GM12873 (cell line): ENCODE data around the gene MYRFL.

Experiments
- TF ChIP-seq, protein P1 (sequence below): IDR thresholded peaks from 2 replicates; pipeline ENCODE4 v1.5.1; 2012; ENCODE audit warnings: low read depth, mild to moderate bottlenecking, moderate library complexity, low read length, control low read depth; ENCODE audit not compliant: insufficient read depth; ENCODE audit errors: missing control alignments

Gene MYRFL

GRCh38 chr12:69824966-69825560 is at the start of gene MYRFL:
Gene MYRFL (plus strand): TSS chr12:69825227. CDS start chr12:69825518, 291 bp downstream.
- TF ChIP-seq, protein P1, sequence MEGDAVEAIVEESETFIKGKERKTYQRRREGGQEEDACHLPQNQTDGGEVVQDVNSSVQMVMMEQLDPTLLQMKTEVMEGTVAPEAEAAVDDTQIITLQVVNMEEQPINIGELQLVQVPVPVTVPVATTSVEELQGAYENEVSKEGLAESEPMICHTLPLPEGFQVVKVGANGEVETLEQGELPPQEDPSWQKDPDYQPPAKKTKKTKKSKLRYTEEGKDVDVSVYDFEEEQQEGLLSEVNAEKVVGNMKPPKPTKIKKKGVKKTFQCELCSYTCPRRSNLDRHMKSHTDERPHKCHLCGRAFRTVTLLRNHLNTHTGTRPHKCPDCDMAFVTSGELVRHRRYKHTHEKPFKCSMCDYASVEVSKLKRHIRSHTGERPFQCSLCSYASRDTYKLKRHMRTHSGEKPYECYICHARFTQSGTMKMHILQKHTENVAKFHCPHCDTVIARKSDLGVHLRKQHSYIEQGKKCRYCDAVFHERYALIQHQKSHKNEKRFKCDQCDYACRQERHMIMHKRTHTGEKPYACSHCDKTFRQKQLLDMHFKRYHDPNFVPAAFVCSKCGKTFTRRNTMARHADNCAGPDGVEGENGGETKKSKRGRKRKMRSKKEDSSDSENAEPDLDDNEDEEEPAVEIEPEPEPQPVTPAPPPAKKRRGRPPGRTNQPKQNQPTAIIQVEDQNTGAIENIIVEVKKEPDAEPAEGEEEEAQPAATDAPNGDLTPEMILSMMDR, result no peak

DNA sequence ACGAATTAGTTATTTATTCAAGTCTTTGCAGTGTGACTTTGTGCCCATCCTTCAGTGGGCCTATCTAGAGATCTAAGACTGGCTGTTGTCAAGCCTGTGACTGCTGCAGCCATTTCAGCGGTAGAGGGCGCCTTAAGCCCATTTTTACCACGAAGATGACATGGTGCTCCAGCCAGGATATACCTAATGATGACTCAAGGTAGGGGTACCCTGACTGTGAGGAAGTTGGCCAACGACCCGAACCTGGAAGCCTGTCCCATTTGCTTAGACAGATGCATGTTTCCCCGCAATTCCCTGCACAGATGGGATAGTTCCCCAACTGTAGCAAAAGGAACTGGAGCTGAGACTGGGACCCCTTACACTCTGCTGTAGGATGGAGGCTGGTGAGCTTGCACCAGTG is 45.1 kb upstream of the MYRFL start:
- TF ChIP-seq, protein P1, result no peak

DNA sequence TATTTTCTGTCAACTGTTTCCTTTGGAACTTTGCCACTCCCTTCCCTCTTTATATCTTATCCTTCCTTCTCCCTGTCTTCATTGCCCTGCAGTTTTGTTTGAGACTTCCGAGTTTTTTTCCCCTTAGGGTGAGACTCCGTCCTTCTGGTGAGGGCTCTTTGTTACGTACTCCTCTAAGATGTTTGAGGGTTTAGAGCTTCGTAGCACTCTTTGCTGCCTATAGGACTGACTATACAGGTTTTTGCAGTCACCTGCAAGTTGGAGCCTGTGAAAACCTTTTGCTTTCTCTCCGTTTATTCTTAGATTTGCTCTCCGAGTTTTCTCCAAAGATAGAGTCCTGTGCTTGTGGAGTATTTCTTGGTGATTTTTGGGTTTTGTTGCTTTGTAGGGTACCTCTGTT is 41.7 kb upstream of the MYRFL start:
- TF ChIP-seq, protein P1, result no peak

DNA sequence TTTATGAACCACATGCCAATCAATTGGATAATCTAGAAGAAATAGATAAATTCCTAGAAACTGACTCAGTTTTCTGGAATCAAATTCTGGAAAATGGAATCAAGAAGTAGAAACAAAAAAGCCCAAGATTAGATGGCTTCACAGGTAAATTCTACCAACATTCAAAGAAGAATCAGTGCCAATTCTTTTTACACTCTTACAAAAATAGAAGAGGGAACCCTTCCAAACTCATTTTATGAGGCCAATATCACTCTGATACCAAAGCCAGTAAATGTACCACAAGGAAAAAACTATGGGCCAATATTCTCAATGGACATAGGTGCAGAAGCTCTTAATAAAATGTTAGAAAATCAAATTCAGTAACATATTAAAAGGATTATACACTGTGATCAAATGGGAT is 35.7 kb upstream of the MYRFL start:
- TF ChIP-seq, protein P1, result no peak

DNA sequence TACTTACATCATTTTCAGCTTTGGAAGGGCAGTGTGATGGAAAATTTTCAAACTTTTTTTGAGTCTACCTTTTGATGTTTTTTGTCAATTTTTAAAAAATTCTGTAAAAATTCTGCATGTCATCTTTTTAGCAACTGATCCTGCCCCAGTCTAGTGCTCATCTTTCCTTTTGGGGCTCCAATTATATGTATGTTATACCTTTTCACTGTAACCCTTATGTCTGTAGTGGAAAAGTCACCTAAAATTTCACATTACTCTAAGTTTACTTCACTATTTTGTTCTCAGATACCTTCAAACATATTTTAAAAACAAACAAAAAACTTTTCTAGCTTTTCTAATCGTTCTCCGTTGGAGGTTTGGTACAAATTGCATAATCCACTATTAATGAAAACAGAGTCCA is 32.5 kb upstream of the MYRFL start:
- TF ChIP-seq, protein P1, result no peak

DNA sequence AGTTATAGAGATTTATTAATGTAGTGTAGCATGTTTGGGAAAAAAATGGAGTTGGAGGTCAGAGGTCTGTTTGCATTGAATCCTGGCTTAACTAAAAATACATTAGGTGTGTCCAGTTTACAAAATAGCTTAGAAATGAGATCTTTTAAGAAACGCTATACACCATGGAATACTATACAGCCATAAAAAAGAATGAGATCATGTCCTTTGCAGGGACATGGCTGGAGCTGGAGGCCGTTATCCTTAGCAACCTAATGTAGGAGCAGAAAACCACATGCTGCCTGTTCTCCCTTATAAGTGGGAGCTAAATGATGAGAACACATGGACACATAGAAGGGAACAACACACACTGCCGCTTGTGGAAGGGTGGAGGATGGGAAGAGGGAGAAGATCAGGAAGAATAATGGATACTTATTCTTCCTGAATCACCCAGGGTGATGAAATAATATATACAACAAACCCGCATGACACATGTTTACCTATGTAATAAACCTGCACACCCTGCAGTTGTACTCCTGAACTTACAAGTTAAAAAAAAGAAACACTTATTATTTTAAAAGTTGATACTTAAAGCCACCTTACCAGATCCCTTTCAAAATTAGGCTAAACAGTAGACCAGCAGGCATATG is 14.0 kb upstream of the MYRFL start:
- TF ChIP-seq, protein P1, result no peak

- TF ChIP-seq, protein P1, result no peak
Observed at GRCh38 chr12:69816082-69816481, 8.9 kb upstream of the MYRFL start.
